Thymus (tissue), 11 donors: Measurements from ENCODE around the gene CYSLTR2. TPM values are rescaled to one million over a fixed set of nuclear protein-coding genes. Genes with fewer than 3 reads are reported as not detected.

Experiments
- DNase-seq, 9 donors: peaks; one replicate each; pipeline ENCODE4 v3.0.0-alpha.2; 2013; ENCODE audit warnings: low spot score in 9 of 9, low read depth in 6 of 9, missing footprints in 1 of 9
- H3K27ac ChIP-seq, 2 donors: one replicate each; pipeline ENCODE4 v1.5.1; 2013; ENCODE audit warnings: control low read depth in 1 of 2, low read depth in 1 of 2, low read length in 1 of 2, mild to moderate bottlenecking in 1 of 2, moderate library complexity in 1 of 2
- H3K27me3 ChIP-seq, 2 donors: one replicate each; pipeline ENCODE4 v1.5.1; 2013; ENCODE audit warnings: low read length in 1 of 2; ENCODE audit not compliant: control insufficient read depth in 2 of 2, insufficient read depth in 1 of 2
- H3K36me3 ChIP-seq, 2 donors: one replicate each; pipeline ENCODE4 v1.5.1; 2013; ENCODE audit warnings: low read length in 1 of 2, mild to moderate bottlenecking in 1 of 2, moderate library complexity in 1 of 2; ENCODE audit not compliant: control insufficient read depth in 2 of 2, insufficient read depth in 2 of 2
- H3K4me1 ChIP-seq, 2 donors: one replicate each; pipeline ENCODE4 v1.5.1; 2013; ENCODE audit warnings: low read length in 2 of 2; ENCODE audit not compliant: control insufficient read depth in 2 of 2, insufficient read depth in 2 of 2
- H3K4me3 ChIP-seq, 2 donors: one replicate each; pipeline ENCODE4 v1.5.1; 2013; ENCODE audit warnings: low read length in 2 of 2, control low read depth in 1 of 2, mild to moderate bottlenecking in 1 of 2
- H3K9me3 ChIP-seq, 2 donors: one replicate each; pipeline ENCODE4 v1.5.1; 2013; ENCODE audit warnings: low read length in 1 of 2, mild to moderate bottlenecking in 1 of 2; ENCODE audit not compliant: control insufficient read depth in 2 of 2, insufficient read depth in 1 of 2
- WGBS: extraction: QIAGEN DNeasy Blood & Tissue Kit; methylation state at CpG from one replicate; pipeline ENCODE4 v1.1.7; 2013; 5-methylcytosine and 5-hydroxymethylcytosine counted together
- polyA plus RNA-seq: library from polyadenylated mRNA; stranded (reverse); fragments of 200-250 nt; gene quantifications from one replicate; pipeline ENCODE4 v1.2.3, GENCODE V29; 2013
- total RNA-seq: library from RNA; stranded (reverse); fragments of 120-200 nt; gene quantifications from one replicate; pipeline ENCODE4 v1.2.4, GENCODE V29; 2013
- donor health status: healthy.

The CYSLTR2 gene
- total and polyA plus RNA-seq, 2 donors: 1.9 to 2.2 TPM

- 98% methylated on average over 1 of the region's 1 CpG for WGBS
- no peaks in the 10 kb centered on the region for H3K4me1 ChIP-seq
- H3K9me3 ChIP-seq: no peaks in the 10 kb centered on the region
- no peaks in the 10 kb centered on the region for H3K36me3 ChIP-seq
- H3K4me3 ChIP-seq: no peak overlapping the region
- no peak for DNase-seq
- no peaks in the 10 kb centered on the region for H3K27me3 ChIP-seq
- no peak overlapping the region for H3K27ac ChIP-seq
Observed at GRCh38 chr13:48723168-48723567, 69.4 kb downstream of the CYSLTR2 start.

DNA sequence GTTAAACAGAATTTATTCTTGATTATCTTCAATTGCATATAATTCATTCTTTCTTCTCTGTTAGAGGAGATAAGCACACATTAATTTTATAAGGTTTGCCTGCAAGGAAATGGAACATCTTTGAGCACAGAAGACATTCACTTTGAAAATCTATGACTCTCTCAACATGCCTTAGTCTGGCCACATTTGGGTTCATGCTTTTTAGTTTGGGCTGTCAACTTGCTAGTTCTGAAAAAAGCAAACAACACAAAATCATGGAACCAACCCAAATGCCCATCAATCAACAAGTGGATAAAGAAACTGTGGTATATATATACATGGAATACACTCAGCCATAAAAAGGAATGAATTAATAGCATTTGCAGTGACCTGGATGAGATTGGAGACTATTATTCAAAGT is 71.5 kb downstream of the CYSLTR2 start:
- no peak for DNase-seq
- Histone ChIP-seq H3K4me1 (no peaks in the 10 kb centered on the region), H3K27me3 (no peaks in the 10 kb centered on the region), H3K36me3 (no peaks in the 10 kb centered on the region), H3K9me3 (no peaks in the 10 kb centered on the region), H3K27ac (no peak overlapping the region), H3K4me3 (no peak overlapping the region)

DNA sequence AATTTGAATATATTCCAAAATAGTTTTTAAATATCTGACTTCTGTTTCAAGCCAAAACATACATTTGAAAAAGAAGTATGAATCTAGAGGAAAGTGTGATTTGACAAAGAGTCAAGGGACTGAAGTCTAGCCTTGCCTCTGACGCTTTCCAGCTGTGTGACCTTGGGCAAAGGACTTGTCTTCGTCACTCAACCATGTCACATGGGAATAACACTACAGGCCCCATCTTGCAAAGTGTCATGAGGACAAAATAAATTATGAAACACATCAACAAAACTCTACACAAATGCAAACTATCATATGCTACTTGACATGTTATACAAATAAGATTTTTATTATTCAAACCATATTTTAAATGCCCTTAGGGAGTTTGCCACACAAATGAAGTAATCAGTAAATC is 73.0 kb downstream of the CYSLTR2 start:
- Histone ChIP-seq H3K4me3 (no peak overlapping the region), H3K27me3 (no peaks in the 10 kb centered on the region), H3K9me3 (no peaks in the 10 kb centered on the region), H3K4me1 (peaks cover 0 to 2% of the 10 kb centered on the region in 2 donors), H3K27ac (no peak overlapping the region), H3K36me3 (no peaks in the 10 kb centered on the region)
- WGBS: 95% methylated on average over 2 of the region's 2 CpGs
- DNase-seq: no peak

DNA sequence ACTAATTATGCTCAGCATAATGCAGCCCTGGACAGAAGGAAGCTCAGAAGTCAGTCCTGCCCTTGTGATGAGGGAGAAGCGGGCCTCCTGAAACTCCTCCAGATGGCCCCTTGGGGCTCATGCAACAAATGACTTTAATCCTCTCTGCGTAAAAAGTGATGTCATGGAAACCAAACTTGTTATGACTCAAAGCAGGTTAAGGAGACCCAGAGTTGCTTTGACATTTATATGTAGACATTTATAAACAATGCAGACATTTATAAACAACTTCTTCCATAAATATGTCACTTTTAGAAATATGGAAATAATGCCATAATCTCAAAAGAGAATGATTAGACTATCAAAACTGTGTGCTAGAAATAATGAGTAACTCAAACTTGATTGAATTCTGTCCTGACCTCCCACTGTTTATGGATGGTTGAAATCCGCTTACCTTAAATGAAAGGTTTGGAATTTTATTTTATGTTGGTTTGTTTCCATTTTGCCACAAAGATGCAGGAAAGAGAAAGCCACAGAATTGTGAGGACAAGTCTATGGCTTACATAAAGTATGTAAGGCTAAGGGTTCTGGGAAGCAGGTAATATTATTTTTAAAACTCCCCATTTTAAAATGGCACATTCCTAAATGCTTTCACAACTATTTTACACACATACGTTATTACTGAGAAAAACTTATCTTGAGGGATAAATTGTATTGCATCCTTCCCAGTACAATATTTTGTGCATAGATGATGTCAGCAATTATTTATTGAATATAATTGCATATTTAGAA is 73.7 kb downstream of the CYSLTR2 start:
- Histone ChIP-seq H3K27me3 (no peaks in the 10 kb centered on the region), H3K4me1 (peaks cover 0 to 4% of the 10 kb centered on the region in 2 donors), H3K4me3 (no peak overlapping the region), H3K27ac (no peak overlapping the region), H3K36me3 (no peaks in the 10 kb centered on the region), H3K9me3 (no peaks in the 10 kb centered on the region)
- WGBS: 97% methylated on average over 4 of the region's 4 CpGs
- DNase-seq: no peak

DNA sequence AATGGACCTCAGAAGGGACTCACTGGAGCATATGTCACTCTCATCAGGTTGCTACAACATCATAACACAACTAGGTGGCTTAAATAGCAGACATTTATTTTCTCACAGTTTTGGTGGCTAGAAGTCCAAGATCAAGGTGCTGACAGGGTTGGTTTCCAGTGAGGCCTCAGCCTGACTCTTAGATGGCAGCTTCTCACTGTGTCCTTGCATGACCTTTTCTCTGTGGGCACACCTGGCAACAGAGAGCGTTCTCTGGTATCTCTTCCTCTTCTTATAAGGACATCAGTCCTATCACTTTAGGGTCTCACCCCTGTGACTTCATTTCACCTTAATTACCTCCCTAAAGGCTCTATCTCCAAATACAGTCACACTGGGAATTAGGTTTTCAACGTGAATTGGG is 74.5 kb downstream of the CYSLTR2 start:
- Histone ChIP-seq H3K27me3 (no peaks in the 10 kb centered on the region), H3K36me3 (no peaks in the 10 kb centered on the region), H3K9me3 (no peaks in the 10 kb centered on the region), H3K4me3 (no peak overlapping the region), H3K27ac (no peak overlapping the region), H3K4me1 (peaks cover 0 to 4% of the 10 kb centered on the region in 2 donors)
- 82% methylated on average over 2 of the region's 2 CpGs for WGBS
- DNase-seq: no peak

DNA sequence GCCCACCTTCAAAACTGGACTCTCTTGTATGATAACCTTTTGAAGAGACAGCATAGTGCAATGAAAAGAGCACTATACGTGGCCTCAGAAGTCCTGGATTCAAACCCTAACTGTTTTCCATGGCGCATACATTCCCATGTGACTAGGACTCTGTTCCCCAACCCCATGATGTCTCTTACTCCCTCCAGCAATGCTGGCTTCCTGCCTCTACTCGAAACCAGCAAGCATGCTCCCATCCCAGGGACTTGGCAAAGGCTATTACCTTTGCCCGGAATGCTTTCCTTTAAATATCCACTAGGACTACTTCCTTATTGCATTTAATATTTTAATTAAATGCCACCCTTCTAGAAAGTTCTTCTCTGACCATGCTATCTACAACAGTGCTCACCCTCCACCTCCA is 75.1 kb downstream of the CYSLTR2 start:
- H3K4me1 ChIP-seq: peaks cover 0 to 4% of the 10 kb centered on the region in 2 donors
- no peak overlapping the region for H3K4me3 ChIP-seq
- H3K27me3 ChIP-seq: no peaks in the 10 kb centered on the region
- 98% methylated on average over 4 of the region's 4 CpGs for WGBS
- DNase-seq: no peak
- H3K36me3 ChIP-seq: no peaks in the 10 kb centered on the region
- H3K9me3 ChIP-seq: no peaks in the 10 kb centered on the region
- H3K27ac ChIP-seq: no peak overlapping the region

GRCh38 chr13:48729856-48730255 is 76.1 kb downstream of the CYSLTR2 start:
- Histone ChIP-seq H3K4me1 (peaks cover 0 to 4% of the 10 kb centered on the region in 2 donors), H3K9me3 (no peaks in the 10 kb centered on the region), H3K36me3 (no peaks in the 10 kb centered on the region), H3K27me3 (no peaks in the 10 kb centered on the region), H3K4me3 (no peak overlapping the region), H3K27ac (no peak overlapping the region)
- no peak for DNase-seq
- 97% methylated on average over 4 of the region's 4 CpGs for WGBS

- Histone ChIP-seq H3K4me1 (peaks cover 0 to 4% of the 10 kb centered on the region in 2 donors), H3K36me3 (no peaks in the 10 kb centered on the region), H3K4me3 (no peak overlapping the region), H3K9me3 (no peaks in the 10 kb centered on the region), H3K27me3 (no peaks in the 10 kb centered on the region), H3K27ac (no peak overlapping the region)
- DNase-seq: no peak
- 82% methylated on average over 6 of the region's 6 CpGs for WGBS
Observed at GRCh38 chr13:48731001-48731658, 77.4 kb downstream of the CYSLTR2 start.

- peak in 8 of 9 donors; percentile 13 to 70 (median 44) for DNase-seq
- WGBS: 41% methylated on average over 16 of the region's 16 CpGs
- H3K27ac ChIP-seq: no peak overlapping the region
Observed at GRCh38 chr13:48731957-48732569, 78.3 kb downstream of the CYSLTR2 start.

More at GRCh38 chr13:48731957-48732569, 78.3 kb downstream of the CYSLTR2 start:
- no peaks in the 10 kb centered on the region for H3K27me3 ChIP-seq
- no peak overlapping the region for H3K4me3 ChIP-seq
- no peaks in the 10 kb centered on the region for H3K36me3 ChIP-seq
- no peaks in the 10 kb centered on the region for H3K9me3 ChIP-seq
- H3K4me1 ChIP-seq: peaks cover 0 to 4% of the 10 kb centered on the region in 2 donors
